ENCODE data around the gene HMG20B.

GRCh38 chr19:3575949-3576673 is 3.4 kb downstream of the HMG20B start:
- no peak for TF ChIP-seq GATA2 (IDR thresholded peaks at IDR 0.05; ENCODE audit: low read depth, low read length)
- TF ChIP-seq GATA3 (IDR thresholded peaks at IDR 0.05; ENCODE audit: low read depth, low read length), result no peak

Data from SH-SY5Y (cell line).